HG02885 (cell line): Measurements from ENCODE around the gene TSPAN15.

Experiments
- ATAC-seq: cut with Tn5 transposase; IDR thresholded peaks from one replicate; pipeline ENCODE4 v1.9.1; 2021; ENCODE audit warnings: mild to moderate bottlenecking; ENCODE audit not compliant: unreplicated experiment, poor library complexity

TSPAN15 gene

DNA sequence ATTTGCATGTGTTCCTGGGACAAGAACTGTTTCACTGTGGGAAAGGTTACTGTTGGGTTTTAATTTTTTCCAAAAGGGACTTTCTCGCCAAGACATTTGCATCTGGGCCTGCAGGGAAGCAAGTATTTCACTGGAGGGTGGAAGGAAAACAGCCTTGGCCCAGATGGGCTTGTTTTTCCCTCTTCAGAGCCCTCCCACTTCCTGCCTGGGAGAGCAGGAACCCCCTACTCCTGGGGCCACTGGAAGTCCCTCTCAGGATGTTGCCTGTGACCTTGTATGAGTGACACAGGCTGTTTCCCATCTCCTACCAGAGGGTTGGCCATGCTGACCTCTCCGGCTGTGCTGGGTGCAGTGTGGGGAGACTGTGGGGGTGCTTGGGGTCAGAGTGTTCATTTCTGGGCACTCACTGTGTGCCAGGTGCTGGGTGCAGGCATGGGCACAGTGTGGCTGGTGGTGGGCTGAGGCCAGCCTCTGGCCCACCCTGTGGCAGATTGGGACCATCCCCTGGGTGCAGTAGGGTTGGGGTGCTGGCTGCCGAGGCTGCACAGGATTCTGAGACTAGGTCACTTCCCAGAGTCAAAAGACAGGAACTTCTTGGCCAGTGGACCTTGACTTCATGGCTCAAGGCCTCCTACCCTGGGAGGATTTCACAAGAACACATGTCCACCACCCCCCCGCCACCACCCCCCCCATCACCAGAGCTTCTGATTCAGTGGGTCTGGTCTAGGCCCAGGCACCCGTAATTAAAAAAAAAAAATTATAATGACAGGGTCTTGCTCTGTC, 10.2 kb downstream of the TSPAN15 start:
- no peak for ATAC-seq

DNA sequence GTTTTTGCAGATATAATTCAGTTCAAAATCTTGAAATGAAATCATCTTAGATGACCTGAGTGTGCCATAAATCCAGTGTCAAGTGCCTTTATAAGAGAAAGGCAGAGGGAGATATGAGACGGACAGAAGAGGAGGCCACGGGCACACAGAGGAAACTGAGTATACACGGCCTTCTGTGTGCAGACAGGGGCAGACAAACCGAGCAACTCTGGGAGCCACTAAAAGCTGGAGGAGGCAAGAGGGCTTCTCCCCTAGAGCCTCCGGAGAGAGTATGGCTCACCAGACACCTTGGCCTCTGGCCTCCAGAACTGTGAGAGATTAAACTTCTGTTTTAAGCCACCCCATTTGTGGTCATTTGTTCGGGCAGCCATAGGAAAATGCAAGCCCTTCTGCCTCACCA, 12.6 kb downstream of the TSPAN15 start:
- no peak for ATAC-seq

- ATAC-seq: no peak
Observed at GRCh38 chr10:69464401-69464800, 13.1 kb downstream of the TSPAN15 start.

DNA sequence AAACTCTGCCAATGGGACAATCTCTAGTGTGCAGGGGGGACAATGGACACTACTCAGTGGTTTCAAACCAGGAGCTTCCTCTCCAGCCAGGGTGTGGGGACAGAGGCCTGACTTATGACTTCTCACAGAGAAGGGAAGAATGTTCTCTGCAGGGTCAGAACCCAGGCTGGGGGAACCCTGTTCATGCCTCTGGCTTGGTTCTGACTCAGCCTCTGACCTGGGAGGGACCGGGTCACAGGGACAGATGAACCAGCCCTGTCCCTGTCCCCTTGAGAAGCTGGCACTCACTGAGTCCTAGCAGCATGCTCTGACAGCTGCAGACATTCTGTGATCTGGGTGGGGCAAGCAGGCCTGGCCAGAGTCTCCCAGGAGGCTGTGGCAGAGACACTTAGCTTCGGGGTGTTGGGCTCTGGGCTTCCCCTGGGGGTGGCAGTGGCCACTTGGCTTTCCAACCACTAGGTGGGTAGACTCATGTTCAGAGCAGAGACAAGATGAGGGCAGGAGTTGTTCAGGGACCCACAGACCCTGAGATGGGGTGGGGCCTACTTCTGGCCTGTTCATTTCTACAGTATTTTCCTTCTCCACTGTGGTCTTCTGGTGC, 13.6 kb downstream of the TSPAN15 start:
- no peak for ATAC-seq

DNA sequence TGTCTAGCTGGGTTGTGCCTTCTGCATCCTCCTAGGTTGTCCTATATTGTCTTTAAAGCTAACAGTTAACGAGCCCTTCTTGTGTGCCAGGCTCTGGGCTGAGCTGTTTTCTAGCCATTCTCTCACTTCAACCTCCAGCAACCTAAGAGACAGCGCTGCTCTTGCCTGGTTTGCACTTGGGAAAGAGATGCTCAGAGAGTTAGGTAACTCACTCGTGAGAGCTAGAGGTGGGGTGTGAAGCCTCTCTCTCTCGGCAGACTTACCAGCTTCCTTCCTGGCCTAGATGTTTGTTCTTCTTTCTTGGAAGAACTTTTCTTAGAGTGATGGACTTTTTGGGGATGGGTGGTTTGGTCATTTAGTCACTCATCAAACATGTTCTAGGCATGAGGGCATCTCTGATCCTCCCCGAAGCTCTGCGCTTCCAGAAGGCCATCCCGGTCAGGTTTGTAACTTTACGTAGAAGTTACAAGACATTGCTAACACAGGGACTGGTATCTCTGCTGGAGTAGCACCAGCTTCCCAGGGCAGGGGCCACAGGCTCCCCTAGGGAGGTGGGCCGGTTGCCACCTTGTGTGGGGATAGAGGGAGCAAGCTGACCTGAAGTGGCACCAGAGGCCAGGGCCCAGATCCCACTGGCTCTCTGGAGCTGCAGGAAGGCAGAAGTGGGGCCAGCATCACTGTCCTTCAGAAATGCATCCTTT, 14.3 kb downstream of the TSPAN15 start:
- no peak for ATAC-seq

DNA sequence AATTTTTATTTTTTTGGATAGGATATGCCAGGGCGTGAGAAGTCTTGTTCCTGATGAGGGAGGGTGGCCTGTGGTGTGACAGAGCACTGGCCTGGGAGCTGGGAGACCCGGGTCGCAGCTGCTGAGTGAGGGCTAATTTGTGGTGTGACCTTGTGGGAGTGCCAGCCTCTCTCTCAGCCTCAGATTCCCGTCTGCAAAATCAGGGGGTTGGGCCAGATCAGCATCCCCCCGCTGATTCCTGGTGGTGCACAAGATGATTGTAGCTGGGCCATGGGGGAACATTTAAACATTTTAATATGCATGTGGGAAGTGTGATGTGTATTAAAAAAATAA, 14.9 kb downstream of the TSPAN15 start:
- no peak for ATAC-seq

- no peak for ATAC-seq
Observed at GRCh38 chr10:69466689-69467088, 15.4 kb downstream of the TSPAN15 start.

DNA sequence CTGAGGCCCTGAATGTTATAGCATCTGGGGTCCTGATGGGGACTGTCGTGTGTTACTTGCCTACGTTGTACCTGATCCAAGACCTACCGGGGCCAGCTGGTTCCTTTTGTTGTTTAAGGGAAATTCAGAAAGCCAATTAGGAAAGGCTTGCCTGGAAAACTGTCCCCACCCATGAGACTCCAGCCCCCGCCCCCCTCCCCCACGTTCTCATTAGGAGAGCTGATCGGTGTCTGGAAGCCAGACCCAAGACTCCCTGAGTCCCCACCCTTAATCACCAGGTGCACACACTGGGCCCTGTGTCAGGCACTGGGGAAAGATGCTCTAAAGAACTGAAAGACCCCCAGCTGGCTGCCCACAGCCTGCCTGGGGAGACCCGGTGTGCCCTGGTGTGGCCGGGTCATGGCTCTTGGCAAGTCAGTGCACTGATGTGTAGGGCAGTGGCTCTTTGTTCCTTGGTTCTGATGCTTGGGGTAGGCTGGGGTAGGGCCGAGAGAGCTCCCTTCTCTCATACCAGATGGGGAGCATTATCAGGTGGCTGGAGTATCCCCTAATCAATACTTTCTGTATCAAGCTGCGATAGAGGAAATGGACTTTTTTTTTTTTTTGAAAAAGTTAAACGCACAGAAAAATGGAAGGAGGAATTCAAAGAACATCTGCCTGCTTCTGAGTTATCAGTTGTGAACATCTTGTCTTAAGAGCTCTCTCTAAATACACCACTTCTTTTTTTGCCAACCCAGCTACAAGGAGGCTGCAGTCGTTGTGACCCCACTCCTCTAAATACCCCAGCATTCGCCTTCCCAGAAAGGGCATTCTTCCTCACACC, 16.9 kb downstream of the TSPAN15 start:
- no peak for ATAC-seq

DNA sequence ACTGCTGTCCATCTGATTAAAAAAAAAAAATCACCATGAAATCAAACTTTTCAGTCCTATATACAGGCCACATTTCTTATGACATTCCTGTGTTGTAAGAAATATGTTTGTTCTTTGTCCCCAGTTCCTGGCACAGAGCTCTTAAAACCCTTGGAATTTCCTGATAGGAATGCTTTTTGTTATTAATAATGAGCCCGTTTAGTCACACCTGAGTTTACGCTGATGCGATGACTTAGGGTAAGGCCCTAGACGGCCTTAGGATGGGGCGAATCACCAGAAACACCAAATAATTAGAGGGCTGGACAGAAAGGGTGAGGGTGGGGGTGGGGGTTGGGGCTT, 17.5 kb downstream of the TSPAN15 start:
- no peak for ATAC-seq

- no peak for ATAC-seq
Observed at GRCh38 chr10:69469976-69470375, 18.7 kb downstream of the TSPAN15 start.

DNA sequence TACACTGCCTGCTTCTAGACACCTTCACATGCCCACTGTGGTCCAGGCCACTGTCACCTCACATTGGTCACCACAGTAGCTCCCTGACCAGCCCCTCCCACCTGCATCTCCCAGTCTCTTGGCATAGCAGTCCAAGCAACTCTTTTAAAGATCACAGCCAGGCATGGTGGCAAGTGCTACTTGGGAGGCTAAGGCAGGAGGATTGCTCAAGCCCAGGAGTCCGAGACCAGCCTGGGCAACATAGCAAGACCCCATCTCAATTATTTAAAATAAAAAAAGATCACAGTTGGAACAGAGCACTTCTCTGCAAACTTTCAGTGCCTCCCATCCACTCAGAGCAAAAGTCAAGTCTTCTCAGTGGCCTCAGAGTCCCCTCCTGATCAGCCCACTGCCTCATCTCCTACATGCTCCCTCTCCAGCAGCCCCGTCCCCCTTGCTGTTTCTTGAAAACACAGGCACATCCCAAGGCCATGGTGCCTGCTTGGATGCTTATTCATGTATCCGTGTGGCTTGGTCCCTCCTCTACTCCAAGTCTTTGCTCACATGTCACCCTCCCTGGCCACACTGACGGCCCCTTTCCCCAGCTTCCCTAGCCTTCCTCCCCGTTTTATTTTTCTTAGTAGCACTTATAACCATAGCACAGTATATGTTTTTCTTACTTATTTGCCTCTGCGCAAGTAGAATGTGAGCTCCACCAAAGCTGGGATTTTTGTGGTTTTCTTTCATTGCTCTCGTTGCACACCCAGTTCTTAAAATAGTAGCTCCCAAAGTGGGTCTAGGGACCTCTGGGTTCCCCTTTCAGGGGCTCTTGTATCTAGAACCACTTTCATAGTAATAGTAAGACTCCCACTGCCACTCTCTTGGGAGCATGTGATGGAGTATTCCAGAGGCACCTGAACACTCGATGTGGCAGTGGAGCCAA, 19.5 kb downstream of the TSPAN15 start:
- no peak for ATAC-seq

GRCh38 chr10:69472142-69472541, 20.9 kb downstream of the TSPAN15 start:
- no peak for ATAC-seq

GRCh38 chr10:69472544-69472943, 21.3 kb downstream of the TSPAN15 start:
- ATAC-seq: no peak

DNA sequence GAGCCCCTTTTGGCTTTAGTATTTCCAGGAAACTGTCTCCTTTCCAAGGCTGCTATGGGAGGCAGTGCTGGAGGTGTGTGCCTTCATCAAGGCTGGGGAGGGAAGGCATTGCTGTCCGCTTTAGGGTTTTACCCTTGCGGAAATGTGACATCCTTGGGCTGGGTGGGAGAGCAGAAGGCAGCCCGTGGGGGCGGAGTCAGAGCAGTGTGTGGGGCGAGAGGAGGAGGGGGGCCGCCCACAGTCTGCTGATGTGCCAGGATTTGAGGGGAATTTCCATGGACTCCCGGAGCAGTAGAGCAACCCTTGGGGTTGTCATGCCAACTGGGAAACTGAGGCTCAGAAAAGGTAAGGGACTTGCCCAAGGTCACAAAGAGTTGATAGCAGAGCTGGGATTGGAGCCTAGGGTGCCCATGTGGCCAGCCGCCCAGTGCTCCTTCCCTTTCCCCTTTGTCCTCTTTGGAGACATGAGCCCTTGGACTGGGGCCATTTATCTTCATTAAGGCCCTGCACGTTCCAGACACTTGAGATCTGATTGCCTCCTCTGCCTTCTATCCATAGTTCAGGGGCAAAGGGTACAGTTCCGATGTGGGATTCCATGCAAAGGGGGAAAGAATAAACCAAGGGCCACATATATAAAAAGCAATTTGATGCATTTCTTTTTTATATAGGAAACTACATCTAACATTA, 22.2 kb downstream of the TSPAN15 start:
- ATAC-seq: no peak

DNA sequence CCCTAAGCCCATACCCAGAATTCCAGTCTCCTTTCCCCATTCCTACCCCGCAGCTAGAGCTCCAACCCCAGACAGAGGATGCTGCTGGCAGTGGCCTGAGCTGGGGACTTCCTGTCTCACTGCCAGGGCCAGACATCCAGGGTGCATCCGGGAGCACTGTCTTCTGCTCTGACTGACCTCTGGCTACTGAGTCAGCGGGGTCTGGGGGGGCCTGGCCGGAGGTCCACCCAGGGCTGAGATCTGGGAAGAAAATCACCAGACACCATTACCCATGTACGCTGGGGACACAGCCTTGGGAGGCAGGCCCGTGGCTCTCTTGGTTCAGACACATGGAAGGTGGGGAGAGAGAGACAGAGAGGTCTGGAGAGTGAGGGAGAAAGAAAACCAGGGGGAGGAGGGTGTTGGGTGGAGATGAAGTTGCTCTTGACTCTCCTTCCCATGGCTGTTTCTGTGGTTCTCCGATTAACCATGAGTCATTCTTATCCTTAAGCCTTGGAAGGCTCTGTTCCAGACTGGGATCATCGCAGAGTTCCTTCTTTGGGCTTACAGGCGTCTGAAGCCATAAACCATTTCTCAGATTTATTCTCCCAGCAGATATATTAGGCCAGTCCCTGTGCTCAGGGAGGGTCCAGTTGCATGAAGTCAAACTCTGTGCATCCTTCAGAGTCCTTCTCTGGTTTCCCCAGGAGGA, 23.6 kb downstream of the TSPAN15 start:
- ATAC-seq: no peak

GRCh38 chr10:69475433-69475830, 24.2 kb downstream of the TSPAN15 start:
- ATAC-seq: no peak

DNA sequence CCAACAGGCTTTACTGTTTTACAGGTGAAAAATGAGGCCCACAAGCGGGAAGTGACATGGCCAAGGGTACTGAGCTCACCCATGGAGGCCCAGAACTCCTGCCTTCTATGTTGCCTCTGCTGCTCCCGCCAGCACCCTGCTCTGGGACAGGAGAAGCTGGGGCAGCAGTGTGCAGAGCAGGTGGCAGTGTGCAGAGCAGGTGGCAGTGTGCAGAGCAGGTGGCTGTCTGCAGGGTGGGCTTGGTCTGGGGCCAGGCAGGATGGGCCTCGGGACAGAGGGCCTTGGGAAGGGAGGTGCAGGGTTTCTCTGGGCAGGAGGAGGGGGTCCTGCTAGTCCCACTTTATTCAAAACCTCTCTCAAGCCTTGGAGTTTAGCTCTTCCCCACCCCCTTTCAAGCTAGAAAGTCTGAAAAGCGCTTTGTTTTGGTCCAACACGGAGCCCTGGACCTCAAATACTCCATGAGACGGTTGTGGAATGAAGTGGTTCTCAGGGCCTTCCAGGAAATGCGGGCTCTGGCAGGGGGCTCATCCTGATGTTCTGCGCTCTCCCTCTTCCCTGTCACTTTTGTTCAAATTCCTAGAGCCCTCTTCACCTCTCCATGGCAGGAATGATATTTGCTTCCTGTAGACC, 26.8 kb downstream of the TSPAN15 start:
- no peak for ATAC-seq
